HepG2 (cell line): ENCODE results near the gene SRP68. TPM values are rescaled to one million over a fixed set of nuclear protein-coding genes. Genes with fewer than 3 reads are reported as not detected.

Experiments
- HDAC6 ChIP-seq: fragments of 200-600 bp; sonication (generic); IDR thresholded peaks from 2 replicates; pipeline ENCODE4 v1.7.0; 2017; ENCODE audit warnings: mild to moderate bottlenecking, antibody characterized with exemption, low read length, low read depth
- HNF4G ChIP-seq, 2 experiments: sonication (generic) in 1 of 2; formaldehyde crosslinking in 1 of 2; IDR thresholded peaks; 2 replicates each; pipeline versions ENCODE4 v1.4.0 to v1.6.1; 2011 to 2020; ENCODE audit warnings: borderline replicate concordance in 2 of 2, low read depth in 2 of 2, mild to moderate bottlenecking in 2 of 2, low read length in 1 of 2, missing genetic modification reagents in 1 of 2, moderate library complexity in 1 of 2
- IRX3 ChIP-seq: sonication (generic); formaldehyde crosslinking; IDR thresholded peaks from 2 replicates; pipeline ENCODE4 v1.8.1; 2023; ENCODE audit warnings: mild to moderate bottlenecking, low read depth, missing genetic modification reagents, borderline replicate concordance
- RAD21 ChIP-seq: fragments of 450-650 bp; formaldehyde crosslinking; IDR thresholded peaks from 2 replicates; pipeline ENCODE4 v1.5.0; 2020; ENCODE audit warnings: mild to moderate bottlenecking
- RARA ChIP-seq: IDR thresholded peaks from 2 replicates; pipeline ENCODE4 v1.6.1; 2016; ENCODE audit warnings: missing genetic modification reagents, missing compliant biosample characterization
- RCOR2 ChIP-seq: IDR thresholded peaks from 2 replicates; pipeline ENCODE4 v1.6.1; 2016; ENCODE audit warnings: missing biosample characterization, missing genetic modification reagents
- SAP130 ChIP-seq: IDR thresholded peaks from 2 replicates; pipeline ENCODE4 v1.6.1; 2016; ENCODE audit warnings: low read depth
- TEAD3 ChIP-seq: optimal IDR thresholded peaks from 2 replicates; pipeline ENCODE3; 2016; ENCODE audit warnings: borderline replicate concordance
- ZBTB8A ChIP-seq: sonication (generic); formaldehyde crosslinking; IDR thresholded peaks from 2 replicates; pipeline ENCODE4 v1.4.0; 2020; ENCODE audit warnings: mild to moderate bottlenecking, low read depth, missing genetic modification reagents, borderline replicate concordance
- ZNF781 ChIP-seq: sonication (generic); formaldehyde crosslinking; IDR thresholded peaks from 2 replicates; pipeline ENCODE4 v1.5.1; 2020; ENCODE audit warnings: borderline replicate concordance, mild to moderate bottlenecking, missing genetic modification reagents; ENCODE audit errors: not compliant biosample characterization
- ZSCAN25 ChIP-seq: sonication (generic); formaldehyde crosslinking; IDR thresholded peaks from 2 replicates; pipeline ENCODE4 v1.8.0; 2022; ENCODE audit warnings: mild to moderate bottlenecking, missing genetic modification reagents
- ZSCAN29 ChIP-seq: sonication (generic); formaldehyde crosslinking; conservative IDR thresholded peaks from 2 replicates; pipeline ENCODE4 v1.4.0; 2020; ENCODE audit warnings: mild to moderate bottlenecking, missing genetic modification reagents
- ZSCAN9 ChIP-seq: IDR thresholded peaks from 2 replicates; pipeline ENCODE4 v1.6.1; 2016; ENCODE audit warnings: borderline replicate concordance
- polyA plus RNA-seq, 8 experiments: library from polyadenylated mRNA; depleted of rRNA in 3 of 8; stranded (reverse) in 7 of 8; unstranded in 1 of 8; fragments of >200 nt; fragmentation: Illumina TruSeq in 4 of 8; extraction: Trizol in 4 of 8; gene quantifications; 2 replicates each; pipeline versions ENCODE4 v1.2.1 to v1.2.3, GENCODE V29; 2011 to 2016; ENCODE audit warnings: low read depth in 4 of 8, missing spikeins in 1 of 8, mixed read lengths in 1 of 8; ENCODE audit not compliant: insufficient read depth in 1 of 8
- total RNA-seq, 5 experiments: library from RNA; depleted of rRNA; stranded (reverse); fragments of >200 nt; fragmentation: Illumina TruSeq; extraction: Trizol; gene quantifications; 2 replicates each; pipeline ENCODE4 v1.2.3, GENCODE V29; 2016; ENCODE audit warnings: low read depth in 1 of 5
- TF ChIP-seq, protein P1 (sequence below): sonication (generic); formaldehyde crosslinking; IDR thresholded peaks from 2 replicates; pipeline ENCODE4 v1.4.0; 2020; ENCODE audit warnings: mild to moderate bottlenecking, missing genetic modification reagents
- TF ChIP-seq, protein P2 (sequence below): sonication (generic); formaldehyde crosslinking; IDR thresholded peaks from 2 replicates; pipeline ENCODE4 v1.4.0; 2020; ENCODE audit warnings: missing genetic modification reagents
- TF ChIP-seq, protein P3 (sequence below): sonication (generic); formaldehyde crosslinking; IDR thresholded peaks from 2 replicates; pipeline ENCODE4 v1.4.0; 2020; ENCODE audit warnings: missing genetic modification reagents, borderline replicate concordance
- TF ChIP-seq, protein P4 (sequence below): sonication (generic); formaldehyde crosslinking; conservative IDR thresholded peaks from 2 replicates; pipeline ENCODE4 v1.8.0; 2022; ENCODE audit warnings: low read depth, missing genetic modification reagents
- TF ChIP-seq, protein P5 (sequence below): sonication (generic); formaldehyde crosslinking; IDR thresholded peaks from 2 replicates; pipeline ENCODE4 v1.5.1; 2020; ENCODE audit warnings: mild to moderate bottlenecking, missing genetic modification reagents, borderline replicate concordance

The SRP68 gene
- total and polyA plus RNA-seq, 2 of the 13 experiments (the other 11 are each of a cell fraction or from before 2014, with no cell fraction given), result 39.8 to 74.3 TPM

DNA sequence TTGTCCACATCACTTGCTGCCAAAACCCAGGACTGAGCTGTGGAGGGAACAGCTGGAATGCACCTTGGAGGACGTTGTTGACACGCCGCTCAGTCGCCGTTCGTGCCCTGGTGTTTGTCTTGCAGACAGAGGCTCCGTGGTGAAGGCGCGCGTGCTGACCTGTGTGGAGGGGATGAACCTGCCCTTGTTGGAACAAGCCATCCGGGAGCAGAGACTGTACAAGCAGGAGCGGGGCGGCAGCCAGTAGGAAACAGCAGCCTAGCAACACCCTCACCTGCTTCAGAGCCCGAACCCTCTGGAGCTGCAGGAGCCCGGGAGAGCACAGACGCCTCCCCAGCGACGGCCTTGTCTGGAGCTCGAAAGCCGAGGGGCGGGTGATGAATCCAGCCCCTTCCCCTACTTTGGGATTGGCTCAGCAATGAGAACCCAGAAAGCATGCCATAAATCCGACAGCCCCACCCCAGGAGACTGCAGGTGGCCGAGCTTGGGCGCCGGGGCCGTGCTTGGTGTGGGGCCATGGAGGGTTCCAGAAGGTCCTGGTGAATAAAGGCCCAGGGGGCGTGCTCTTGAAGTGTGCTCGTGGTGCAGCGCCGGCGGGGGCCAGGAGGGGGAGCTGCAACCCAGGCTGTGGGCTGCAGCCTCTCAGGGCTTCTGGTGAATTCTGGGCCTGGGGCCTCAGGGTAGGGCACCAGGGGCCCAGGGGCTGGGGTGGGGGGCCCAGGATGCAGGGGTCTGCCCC, 72.1 kb downstream of the SRP68 start (continued):
- TF ChIP-seq, protein P1, sequence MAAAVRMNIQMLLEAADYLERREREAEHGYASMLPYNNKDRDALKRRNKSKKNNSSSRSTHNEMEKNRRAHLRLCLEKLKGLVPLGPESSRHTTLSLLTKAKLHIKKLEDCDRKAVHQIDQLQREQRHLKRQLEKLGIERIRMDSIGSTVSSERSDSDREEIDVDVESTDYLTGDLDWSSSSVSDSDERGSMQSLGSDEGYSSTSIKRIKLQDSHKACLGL (CRISPR knock-in tag), result no peak; the same call in 1 of the 2 replicates
- TF ChIP-seq RAD21 (CRISPR knock-in tag) (peak; percentile 89), IRX3 (CRISPR knock-in tag) (no peak), HNF4G (IDR thresholded peaks at IDR 0.05; ENCODE audit: borderline replicate concordance, low read depth, low read length) (no peak), HNF4G (CRISPR knock-in tag; IDR thresholded peaks at IDR 0.05; ENCODE audit: borderline replicate concordance, low read depth) (0 out of 2 replicates have a peak, but pooled peaks have one; percentile 49), ZSCAN9 (no peak), ZBTB8A (no peak), RCOR2 (CRISPR knock-in tag) (0 out of 2 replicates have a peak, but pooled peaks have one; percentile 25), ZSCAN25 (CRISPR knock-in tag) (peak; percentile 24; the same call in 1 of the 2 replicates), SAP130 (CRISPR knock-in tag) (0 out of 2 replicates have a peak, but pooled peaks have one; percentile 28), ZSCAN29 (CRISPR knock-in tag) (0 out of 2 replicates have a peak, but pooled peaks have one; percentile 37), ZNF781 (CRISPR knock-in tag) (no peak), TEAD3 (peak; percentile 95), RARA (CRISPR knock-in tag) (peak; percentile 75), HDAC6 (no peak)
- TF ChIP-seq, protein P2, sequence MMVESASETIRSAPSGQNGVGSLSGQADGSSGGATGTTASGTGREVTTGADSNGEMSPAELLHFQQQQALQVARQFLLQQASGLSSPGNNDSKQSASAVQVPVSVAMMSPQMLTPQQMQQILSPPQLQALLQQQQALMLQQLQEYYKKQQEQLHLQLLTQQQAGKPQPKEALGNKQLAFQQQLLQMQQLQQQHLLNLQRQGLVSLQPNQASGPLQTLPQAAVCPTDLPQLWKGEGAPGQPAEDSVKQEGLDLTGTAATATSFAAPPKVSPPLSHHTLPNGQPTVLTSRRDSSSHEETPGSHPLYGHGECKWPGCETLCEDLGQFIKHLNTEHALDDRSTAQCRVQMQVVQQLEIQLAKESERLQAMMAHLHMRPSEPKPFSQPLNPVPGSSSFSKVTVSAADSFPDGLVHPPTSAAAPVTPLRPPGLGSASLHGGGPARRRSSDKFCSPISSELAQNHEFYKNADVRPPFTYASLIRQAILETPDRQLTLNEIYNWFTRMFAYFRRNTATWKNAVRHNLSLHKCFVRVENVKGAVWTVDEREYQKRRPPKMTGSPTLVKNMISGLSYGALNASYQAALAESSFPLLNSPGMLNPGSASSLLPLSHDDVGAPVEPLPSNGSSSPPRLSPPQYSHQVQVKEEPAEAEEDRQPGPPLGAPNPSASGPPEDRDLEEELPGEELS (CRISPR knock-in tag), result 0 out of 2 replicates have a peak, but pooled peaks have one; percentile 11
- TF ChIP-seq, protein P3, sequence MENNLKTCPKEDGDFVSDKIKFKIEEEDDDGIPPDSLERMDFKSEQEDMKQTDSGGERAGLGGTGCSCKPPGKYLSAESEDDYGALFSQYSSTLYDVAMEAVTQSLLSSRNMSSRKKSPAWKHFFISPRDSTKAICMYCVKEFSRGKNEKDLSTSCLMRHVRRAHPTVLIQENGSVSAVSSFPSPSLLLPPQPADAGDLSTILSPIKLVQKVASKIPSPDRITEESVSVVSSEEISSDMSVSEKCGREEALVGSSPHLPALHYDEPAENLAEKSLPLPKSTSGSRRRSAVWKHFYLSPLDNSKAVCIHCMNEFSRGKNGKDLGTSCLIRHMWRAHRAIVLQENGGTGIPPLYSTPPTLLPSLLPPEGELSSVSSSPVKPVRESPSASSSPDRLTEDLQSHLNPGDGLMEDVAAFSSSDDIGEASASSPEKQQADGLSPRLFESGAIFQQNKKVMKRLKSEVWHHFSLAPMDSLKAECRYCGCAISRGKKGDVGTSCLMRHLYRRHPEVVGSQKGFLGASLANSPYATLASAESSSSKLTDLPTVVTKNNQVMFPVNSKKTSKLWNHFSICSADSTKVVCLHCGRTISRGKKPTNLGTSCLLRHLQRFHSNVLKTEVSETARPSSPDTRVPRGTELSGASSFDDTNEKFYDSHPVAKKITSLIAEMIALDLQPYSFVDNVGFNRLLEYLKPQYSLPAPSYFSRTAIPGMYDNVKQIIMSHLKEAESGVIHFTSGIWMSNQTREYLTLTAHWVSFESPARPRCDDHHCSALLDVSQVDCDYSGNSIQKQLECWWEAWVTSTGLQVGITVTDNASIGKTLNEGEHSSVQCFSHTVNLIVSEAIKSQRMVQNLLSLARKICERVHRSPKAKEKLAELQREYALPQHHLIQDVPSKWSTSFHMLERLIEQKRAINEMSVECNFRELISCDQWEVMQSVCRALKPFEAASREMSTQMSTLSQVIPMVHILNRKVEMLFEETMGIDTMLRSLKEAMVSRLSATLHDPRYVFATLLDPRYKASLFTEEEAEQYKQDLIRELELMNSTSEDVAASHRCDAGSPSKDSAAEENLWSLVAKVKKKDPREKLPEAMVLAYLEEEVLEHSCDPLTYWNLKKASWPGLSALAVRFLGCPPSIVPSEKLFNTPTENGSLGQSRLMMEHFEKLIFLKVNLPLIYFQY (CRISPR knock-in tag), result no peak
- TF ChIP-seq, protein P4, sequence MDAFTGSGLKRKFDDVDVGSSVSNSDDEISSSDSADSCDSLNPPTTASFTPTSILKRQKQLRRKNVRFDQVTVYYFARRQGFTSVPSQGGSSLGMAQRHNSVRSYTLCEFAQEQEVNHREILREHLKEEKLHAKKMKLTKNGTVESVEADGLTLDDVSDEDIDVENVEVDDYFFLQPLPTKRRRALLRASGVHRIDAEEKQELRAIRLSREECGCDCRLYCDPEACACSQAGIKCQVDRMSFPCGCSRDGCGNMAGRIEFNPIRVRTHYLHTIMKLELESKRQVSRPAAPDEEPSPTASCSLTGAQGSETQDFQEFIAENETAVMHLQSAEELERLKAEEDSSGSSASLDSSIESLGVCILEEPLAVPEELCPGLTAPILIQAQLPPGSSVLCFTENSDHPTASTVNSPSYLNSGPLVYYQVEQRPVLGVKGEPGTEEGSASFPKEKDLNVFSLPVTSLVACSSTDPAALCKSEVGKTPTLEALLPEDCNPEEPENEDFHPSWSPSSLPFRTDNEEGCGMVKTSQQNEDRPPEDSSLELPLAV (CRISPR knock-in tag), result no peak
- TF ChIP-seq, protein P5, sequence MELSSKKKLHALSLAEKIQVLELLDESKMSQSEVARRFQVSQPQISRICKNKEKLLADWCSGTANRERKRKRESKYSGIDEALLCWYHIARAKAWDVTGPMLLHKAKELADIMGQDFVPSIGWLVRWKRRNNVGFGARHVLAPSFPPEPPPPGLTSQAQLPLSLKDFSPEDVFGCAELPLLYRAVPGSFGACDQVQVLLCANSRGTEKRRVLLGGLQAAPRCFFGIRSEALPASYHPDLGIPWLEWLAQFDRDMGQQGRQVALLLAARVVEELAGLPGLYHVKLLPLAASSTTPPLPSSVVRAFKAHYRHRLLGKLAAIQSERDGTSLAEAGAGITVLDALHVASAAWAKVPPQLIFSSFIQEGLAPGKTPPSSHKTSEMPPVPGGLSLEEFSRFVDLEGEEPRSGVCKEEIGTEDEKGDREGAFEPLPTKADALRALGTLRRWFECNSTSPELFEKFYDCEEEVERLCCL, result peak; percentile 63; the same call in 1 of the 2 replicates
